H1 (cell line): ENCODE results near the gene ALOX5AP.

Experiments used
- ATF2 ChIP-seq: IDR thresholded peaks from 2 replicates; pipeline ENCODE4 v1.6.1; 2012; ENCODE audit warnings: low read length, inconsistent platforms
- CEBPB ChIP-seq: IDR thresholded peaks from 2 replicates; pipeline ENCODE4 v1.6.1; 2012; ENCODE audit warnings: low read depth, low read length
- CREB1 ChIP-seq: IDR thresholded peaks from 2 replicates; pipeline ENCODE4 v1.6.1; 2012; ENCODE audit warnings: inconsistent platforms
- CTCF ChIP-seq, 3 experiments: IDR thresholded peaks; 1 replicate in 2 of 3; 2 replicates in 1 of 3; pipeline versions ENCODE4 v1.5.1 to v1.6.1; 2011; ENCODE audit warnings: low read length in 3 of 3, mild to moderate bottlenecking in 3 of 3, inconsistent platforms in 2 of 3, low read depth in 1 of 3, moderate library complexity in 1 of 3; ENCODE audit not compliant: insufficient read depth in 1 of 3; ENCODE audit errors: control extremely low read depth in 1 of 3
- EGR1 ChIP-seq: IDR thresholded peaks from 2 replicates; pipeline ENCODE4 v1.6.1; 2011; ENCODE audit warnings: low read depth, low read length, borderline replicate concordance
- EZH2 ChIP-seq: fragments of 200-600 bp; sonication (generic); IDR thresholded peaks from 2 replicates; pipeline ENCODE4 v1.7.1; 2012; ENCODE audit warnings: low read depth, mild to moderate bottlenecking, moderate library complexity, low read length, inconsistent platforms; ENCODE audit not compliant: severe bottlenecking
- HDAC2 ChIP-seq, 2 experiments: fragments of 300-600 bp in 1 of 2; sonication (generic) in 1 of 2; IDR thresholded peaks; 2 replicates each; pipeline ENCODE4 v1.6.1; 2011 to 2012; ENCODE audit warnings: low read depth in 2 of 2, low read length in 2 of 2, mild to moderate bottlenecking in 2 of 2, moderate library complexity in 2 of 2, borderline replicate concordance in 1 of 2, inconsistent platforms in 1 of 2
- MAFK ChIP-seq: IDR thresholded peaks from 2 replicates; pipeline ENCODE4 v1.6.1; 2012; ENCODE audit warnings: low read depth, mild to moderate bottlenecking, improper control_type of control experiment, low read length
- POLR2A ChIP-seq, 2 experiments: IDR thresholded peaks; 1 replicate in 1 of 2; 2 replicates in 1 of 2; pipeline ENCODE4 v1.6.1; 2011; ENCODE audit warnings: low read depth in 2 of 2, low read length in 2 of 2, mild to moderate bottlenecking in 2 of 2; ENCODE audit errors: control extremely low read depth in 1 of 2
- SIX5 ChIP-seq: IDR thresholded peaks from 2 replicates; pipeline ENCODE4 v1.6.1; 2011; ENCODE audit warnings: mild to moderate bottlenecking, low read depth, low read length
- YY1 ChIP-seq: IDR thresholded peaks from 2 replicates; pipeline ENCODE4 v1.6.1; 2011; ENCODE audit warnings: low read depth, mild to moderate bottlenecking, low read length

- TF ChIP-seq HDAC2 (IDR thresholded peaks at IDR 0.05; ENCODE audit: borderline replicate concordance in 1 of 2, low read depth in 2 of 2, low read length in 2 of 2) (no peak), EGR1 (no peak), ATF2 (no peak), CTCF (IDR thresholded peaks at IDR 0.05; ENCODE audit: control extremely low read depth in 1 of 3, insufficient read depth in 1 of 3, low read depth in 1 of 3, low read length in 3 of 3) (no peak), SIX5 (no peak), EZH2 (no peak), POLR2A (IDR thresholded peaks at IDR 0.05; ENCODE audit: control extremely low read depth in 1 of 2, low read depth in 2 of 2, low read length in 2 of 2) (no peak), CREB1 (no peak), MAFK (no peak), YY1 (no peak), CEBPB (no peak)
These were observed 13.0 kb upstream of the ALOX5AP start for GRCh38 chr13:30722361-30722760.
